NCI-H69 (cell line): ENCODE results near the gene NCS1.

Experiments
- DNase-seq: peaks from one replicate; lab custom pipeline; 2025; lab: John Stamatoyannopoulos, UW

Gene NCS1

DNA sequence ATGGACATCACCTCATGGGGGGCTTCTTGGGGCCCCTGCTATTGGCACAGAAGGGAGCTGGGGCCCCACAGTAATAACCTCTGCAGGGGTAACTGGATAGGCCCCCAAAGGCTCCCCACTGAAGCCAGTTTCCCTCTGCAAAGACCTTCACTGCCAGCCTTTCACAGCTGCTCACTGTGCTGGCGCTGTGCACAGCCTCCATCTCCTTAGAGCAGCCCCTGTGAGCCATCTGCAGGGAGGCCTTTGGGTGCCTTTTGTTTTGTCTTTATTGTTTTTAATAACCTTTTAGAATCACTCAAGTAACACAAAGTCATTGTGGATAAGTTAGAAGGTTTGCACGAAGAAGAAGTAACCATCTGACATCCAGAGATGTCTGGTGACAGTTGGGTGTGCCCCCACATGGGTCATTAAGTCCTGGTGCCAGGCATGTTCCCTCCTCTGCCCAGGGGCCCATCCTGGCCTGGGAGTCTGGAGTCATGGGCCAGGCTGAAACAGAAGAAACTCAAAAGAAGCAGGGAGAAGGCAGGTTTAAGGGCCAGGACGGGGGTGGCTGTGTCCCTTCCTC lies 42.7 kb downstream of the NCS1 start:
- no peak for DNase-seq

DNA sequence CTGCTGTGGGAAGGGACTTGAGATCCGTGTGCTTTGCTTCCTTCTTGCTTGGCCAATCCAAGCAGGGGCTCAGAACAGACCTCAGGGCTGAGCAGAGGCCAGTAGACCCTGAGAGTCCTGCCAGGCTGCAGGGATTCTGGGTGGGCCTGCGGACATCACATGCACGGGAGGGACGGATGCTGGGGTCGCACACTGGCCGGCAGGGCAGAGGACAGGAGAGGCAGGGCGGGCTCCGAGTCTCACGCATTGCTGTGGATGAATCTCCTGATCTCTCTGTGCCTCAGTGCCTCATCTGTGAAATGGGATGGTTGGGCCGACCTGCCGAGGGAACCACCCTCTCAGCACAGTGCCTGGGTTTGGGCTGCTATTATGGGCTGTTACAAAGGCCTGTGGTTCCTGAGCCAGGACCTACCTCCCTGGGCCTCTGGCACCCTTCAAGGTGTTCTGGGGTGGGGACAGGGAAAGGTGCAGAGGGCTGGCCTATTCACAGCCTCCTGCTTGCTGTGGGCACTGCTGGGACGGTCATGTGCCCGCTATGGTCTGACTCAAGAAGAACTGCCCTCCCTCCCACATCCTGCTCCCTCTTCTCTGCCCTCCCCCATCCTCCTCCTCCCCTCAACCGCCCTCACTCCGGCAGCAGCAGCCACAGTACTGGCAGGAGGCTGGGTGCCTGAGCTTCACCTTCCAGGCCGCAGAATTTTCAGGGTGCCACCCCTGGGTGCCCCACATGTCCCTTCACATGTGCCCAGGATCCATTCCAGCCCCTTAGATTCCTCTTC lies 43.3 kb downstream of the NCS1 start:
- no peak for DNase-seq

DNA sequence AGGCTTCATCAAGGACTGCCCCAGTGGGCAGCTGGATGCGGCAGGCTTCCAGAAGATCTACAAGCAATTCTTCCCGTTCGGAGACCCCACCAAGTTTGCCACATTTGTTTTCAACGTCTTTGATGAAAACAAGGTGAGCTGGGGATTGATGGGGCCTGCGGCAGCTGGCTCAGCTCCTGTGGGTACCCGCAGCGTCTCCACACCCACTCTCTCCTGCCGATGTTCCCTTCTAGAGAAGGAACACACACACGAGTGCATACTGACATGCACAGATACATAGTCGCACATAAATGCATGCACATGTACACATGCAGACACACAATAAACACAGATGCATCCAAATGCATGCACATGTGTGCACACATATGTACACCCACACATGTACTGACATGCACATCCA lies 45.6 kb downstream of the NCS1 start:
- DNase-seq: no peak

DNA sequence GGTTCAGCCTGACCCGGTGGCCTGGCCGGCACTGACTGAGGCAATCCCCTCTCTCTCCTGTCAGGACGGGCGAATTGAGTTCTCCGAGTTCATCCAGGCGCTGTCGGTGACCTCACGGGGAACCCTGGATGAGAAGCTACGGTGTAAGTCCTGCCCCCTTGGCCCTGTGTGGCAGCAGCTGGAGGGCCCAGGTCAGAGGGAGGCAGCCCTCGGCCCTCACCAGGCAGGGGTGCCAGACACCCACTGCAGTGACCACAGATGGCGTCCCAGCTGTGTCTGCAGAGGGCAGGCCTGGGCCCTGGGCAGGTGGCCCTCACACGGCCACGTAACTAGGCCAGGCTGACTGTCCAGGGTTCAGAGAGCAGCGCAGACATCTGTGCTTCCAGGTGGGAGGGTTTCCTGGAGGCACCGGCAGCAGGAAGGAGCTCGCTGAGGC lies 47.5 kb downstream of the NCS1 start:
- DNase-seq: no peak

DNA sequence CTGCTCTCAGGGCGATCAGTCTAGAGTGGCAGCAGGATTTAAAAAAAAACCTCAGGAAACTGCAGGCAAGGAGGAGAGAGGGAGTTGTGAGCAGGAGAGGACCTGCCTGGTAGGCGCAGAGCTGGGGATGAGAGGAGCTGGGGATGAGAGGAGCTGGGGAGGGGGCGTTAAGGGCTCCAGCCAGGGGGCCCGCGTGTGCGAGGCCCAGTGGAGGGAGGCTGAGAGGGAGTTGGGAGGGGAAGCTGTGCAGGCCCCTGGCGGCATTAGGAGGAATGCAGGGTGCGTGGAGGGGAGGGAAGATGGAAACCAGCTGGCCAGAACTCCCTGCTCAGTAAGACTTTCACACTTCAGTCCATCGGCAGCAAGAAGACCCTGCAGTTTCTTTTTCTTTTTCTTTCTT lies 48.1 kb downstream of the NCS1 start:
- DNase-seq: no peak

DNA sequence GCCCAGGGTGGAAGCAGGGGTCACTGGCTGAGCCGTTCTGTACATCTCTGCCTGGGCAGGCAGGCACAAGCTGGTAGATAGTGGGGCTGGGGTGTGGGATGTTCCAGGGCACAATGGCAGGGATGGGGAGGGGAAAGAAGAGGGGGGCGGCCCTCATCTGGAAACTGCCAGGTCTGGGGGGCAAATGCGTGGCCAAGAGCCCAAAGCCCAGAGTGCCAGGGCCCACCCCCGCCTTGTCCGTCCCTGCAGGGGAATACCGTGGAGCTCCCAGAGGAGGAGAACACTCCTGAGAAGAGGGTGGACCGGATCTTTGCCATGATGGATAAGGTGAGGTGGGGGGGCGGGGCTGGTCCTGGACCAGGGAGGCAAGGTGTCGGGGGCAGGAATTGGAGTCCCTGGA lies 50.6 kb downstream of the NCS1 start:
- DNase-seq: no peak

DNA sequence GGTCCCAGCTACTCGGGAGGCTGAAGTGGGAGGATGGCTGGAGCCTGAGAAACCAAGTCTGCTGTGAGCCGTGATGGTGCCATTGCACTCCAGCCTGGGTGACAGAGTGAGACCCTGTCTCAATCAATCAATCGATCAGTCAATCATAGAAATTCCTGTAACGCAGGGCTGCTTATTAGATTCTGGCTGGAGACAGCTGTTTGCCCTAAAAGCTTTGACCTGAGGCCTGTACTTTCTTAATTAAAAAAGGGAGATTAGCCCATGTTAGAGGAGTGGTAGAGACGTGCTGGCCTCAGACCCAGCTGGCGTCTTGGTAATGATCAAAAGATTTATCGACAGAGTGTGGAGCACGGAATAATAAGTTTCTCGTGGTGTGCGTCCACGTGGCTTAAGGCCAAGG lies 52.9 kb downstream of the NCS1 start:
- no peak for DNase-seq

DNA sequence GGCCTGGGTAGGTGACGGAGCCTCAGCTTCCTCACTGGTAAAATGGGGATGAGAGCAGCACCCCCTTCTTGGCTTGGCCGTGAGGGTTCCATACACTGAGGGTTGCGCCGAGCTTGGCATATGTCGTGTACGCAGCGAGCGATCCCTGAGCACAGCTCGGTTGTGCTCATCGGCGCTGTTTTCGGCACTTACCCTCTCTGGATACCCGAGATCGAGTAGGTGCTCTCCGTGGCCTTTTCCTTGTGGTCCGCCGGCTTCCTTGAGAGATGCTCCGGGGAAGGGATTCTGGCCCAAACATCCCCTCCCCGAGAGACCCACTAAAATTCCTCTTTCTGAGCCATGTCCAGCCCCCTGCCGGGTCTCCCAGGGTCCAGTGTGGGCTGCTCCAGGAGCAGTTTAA lies 53.4 kb downstream of the NCS1 start:
- DNase-seq: no peak

DNA sequence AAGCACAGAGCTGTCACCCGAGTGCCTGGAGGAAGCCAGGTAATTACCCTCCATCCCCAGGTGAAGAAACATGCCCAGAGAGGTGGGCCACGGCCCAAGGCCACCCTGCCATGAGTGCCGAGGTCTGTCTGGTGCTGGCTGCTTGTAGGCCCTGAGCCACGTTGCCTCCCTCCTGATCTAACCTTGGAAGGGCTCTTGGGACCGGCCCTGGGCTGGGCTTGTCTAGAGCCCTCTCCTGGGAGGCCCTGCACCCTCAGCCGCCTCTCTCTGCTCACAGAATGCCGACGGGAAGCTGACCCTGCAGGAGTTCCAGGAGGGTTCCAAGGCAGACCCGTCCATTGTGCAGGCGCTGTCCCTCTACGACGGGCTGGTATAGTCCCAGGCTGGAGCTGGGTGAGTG lies 53.9 kb downstream of the NCS1 start:
- no peak for DNase-seq

DNA sequence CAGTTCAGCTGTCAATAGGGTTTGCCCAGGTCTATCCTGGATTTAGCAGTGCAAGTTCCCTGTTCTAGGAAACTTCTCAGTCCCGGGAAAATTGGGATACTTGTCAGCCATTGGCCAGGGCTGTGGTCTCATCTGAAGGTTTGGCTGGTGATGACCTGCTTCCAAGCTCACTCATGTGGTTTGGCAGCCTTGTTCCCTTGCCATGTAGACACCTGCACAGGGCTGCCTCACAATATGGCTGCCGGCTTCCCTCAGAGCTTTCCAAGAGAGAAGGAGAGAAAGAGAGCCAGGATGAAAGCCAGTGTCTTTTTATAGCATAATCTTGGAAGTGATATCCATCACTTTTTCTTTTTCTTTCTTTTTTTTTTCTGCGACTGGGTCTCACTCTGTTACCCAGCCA lies 55.6 kb downstream of the NCS1 start:
- DNase-seq: no peak

DNA sequence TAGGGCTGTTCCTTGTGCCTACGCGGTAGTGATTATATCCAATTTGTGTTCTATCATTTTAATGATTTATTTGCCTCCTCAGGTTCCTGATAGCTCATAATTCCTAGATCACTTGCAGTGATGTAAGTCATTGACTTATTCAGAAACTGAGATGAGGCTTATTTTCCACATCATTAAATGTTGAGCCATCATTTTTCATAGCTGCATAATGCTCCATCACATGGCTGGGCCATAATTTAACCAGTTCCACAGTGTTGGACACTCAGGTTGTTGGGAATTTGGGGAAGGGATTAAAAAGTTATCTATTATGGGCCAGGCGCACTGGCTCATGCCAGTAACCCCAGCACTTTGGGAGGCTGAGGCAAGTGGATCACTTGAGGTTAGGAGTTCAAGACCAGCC lies 57.6 kb downstream of the NCS1 start:
- no peak for DNase-seq

DNA sequence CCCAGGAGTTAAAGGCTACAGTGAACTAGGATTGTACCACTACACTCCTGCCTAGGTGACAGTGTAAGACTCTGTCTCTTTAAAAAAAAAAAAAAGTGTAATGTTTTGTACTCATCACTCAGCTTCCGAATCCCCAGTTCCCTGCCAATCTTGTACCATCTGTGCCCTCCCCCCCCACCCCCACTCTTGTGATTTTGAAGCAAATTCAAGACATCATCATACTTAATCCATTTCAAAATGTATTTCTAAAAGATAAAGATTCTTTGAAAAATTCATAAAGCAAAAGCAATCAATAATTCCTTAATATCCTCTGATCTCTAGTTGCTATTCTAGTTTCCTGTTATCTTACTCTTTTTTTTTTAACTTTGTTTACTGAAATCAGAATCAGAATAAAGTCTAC lies 58.4 kb downstream of the NCS1 start:
- no peak for DNase-seq

DNA sequence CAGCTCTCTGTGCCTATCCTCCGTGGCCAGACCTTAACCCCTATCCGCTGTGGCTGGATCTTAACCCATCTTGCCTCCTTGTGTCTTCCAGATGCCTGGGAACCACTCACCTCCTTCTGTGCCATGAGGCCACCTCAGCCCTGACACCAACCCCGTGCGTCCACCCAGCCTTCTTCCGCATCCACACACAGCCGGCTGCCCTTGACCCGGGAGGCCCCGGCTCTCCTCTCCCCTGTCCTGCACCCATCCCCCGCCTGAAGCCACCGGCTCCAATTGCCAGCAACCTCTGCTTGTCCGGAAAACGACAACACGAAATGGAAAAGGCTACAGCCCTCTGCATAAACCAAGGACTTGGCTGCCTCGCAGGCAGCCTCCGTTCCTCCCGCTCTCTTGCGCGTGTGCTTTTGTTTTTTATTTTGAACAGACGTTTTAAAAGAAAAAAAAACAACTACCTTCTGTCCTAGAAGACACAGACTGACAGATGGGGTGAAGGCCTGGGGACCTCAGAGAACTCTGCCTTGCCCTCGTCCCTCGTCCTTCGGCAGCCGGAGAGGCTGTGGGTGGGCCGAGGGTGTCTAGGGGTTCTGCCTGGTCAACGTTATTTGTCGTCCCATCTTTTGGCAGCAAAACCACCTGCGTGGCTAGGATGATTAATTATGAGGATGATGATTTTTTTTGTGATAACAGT lies 60.8 kb downstream of the NCS1 start:
- DNase-seq: no peak

DNA sequence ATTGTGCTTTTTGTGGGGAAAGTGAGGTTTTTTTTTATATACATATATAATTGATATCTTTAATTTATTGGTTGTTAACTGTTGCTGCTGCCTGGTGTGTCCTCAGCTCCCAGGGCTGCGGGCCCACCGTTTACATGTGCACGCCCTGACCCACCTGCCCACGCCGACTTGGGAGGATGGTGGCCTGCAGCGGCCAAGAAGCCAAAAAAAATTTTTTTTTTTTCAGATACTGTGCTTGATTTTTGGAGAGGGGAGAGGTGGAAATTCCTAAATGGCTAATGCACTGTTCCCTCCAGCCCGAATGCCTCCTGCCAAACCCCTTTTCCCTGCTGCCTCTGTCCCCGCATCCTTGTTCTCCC lies 61.4 kb downstream of the NCS1 start:
- no peak for DNase-seq

DNA sequence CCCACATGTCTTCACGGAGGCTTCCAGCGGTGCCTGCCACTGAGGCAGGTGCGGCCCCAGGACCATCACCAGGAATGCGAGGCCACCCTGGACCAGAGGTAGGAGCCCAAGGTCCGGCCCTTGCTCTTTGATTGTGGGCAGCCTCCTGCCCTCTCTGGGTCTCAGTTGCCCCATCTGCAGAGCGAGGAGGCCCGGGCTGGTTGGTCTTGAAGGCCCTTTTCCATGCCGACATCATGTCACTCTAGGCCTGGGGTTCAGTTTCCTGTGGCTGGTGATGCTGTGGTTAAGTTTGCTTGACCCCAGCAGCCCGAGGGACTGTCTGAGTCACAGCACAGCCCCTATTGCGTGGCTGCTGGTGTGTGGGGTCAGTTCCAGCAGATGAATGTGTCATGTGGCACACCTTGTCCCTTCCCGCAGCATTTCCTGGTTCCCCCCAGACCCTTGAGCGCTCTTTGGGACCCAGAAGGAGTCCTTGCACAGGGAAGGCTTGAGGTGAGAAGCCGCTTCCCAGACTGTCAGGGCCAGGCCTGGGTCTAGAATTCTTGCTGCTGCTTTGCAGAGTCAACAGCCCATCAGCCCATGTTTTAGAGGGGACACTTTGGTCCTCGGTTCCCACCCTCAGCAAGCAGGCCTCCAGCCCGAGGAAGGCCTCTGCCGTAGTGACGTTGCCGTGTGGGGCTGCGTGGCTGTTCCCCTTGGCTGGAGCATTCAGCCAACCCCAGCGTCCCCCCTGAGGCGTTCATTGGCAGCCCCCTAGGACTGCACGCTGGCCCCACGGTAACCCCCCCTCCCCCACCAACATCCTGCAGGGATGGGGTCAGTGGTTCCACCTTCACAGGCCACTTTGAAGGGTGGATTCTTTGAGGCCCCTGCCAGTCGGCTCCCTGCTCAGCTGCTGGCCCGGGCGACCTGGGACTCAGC lies 62.4 kb downstream of the NCS1 start:
- no peak for DNase-seq

DNA sequence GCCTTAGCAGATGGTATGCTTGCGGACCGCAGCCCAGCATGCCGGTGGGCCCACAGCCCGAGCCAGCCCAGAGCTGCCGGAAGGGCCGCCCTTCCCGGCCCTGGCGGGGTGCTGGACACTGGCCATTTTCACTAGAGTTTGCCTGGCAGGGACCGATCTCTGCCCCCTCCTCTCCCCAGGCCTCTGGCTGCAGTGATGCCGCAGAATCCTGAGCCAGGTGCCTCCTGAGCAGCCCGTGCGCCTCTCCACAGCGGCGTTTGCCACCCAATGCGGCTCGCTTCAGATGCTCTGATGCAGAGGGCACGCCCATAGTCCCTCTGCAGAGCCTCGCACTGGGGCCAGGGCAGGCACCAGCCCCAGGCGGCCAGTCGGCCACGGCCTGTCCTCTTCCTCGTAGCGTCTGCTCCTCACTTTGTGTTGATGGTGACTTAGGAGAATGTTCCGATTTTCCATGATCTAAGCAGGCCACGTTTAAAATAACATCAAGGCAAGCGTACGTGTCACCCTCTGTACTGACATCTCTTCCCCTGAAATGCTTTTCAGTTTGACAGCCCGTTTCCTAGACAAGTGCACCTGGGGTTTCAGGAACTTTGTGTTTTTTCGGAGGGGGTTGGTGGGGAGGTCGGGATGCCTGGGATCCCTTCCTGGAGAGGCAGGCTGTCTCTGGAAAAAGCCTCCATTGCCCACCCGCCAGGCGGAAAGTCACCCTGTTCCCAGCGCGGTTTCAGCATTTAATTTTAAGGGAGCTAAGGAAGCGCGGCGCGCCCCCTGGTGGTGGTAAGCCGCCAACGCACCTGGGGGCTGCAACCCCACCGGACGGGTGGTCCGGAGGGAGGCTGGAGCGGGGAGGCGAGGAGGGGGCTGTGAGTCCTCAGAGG lies 63.6 kb downstream of the NCS1 start:
- peak; percentile 78 for DNase-seq

DNA sequence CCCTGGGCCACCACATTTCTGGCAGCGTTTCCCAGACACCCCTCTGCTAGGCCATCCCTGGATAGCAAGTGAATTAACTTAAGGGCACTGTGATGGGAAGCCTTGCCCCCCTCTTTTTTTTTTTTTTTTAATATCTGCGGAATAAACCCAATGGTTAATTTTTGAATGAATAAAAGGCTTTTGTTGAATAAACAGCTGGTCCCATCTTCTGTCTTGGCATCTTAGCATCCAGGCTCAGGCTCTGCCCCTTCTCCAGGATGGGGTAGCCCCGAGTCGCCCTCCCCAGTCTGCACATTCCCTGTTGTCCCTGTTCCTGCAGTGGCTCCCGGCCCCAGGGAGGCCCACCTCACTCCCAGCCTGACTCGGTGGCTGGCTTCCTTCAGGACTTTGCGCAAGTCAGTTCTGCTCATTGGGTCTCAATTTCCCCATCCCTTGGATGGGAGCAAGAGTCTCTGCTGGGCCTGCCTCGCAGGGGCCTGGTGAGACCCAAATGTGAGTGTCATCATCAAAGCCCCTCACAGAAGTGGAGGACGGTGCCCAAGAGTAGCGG lies 64.3 kb downstream of the NCS1 start:
- DNase-seq: no peak

DNA sequence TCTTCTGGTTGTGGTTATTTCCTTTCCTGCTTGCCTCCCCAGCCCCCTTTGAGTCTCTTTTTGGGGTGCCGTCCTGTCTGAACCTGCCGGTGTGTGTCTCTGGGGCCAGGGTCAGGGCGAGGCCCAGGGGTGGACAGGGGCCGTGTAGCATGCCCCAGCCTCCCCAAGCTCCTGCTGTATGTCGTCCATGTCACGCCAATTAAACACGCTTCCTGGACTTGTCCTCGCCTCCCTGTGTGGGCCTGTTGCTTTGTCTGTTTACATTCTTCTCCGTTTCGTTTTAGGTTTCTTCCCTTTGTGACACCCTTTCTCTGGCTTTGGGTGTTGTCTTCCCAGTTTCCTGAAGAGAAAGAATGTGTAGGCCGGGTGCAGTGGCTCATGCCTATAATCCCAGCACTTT lies 64.9 kb downstream of the NCS1 start:
- DNase-seq: no peak

DNA sequence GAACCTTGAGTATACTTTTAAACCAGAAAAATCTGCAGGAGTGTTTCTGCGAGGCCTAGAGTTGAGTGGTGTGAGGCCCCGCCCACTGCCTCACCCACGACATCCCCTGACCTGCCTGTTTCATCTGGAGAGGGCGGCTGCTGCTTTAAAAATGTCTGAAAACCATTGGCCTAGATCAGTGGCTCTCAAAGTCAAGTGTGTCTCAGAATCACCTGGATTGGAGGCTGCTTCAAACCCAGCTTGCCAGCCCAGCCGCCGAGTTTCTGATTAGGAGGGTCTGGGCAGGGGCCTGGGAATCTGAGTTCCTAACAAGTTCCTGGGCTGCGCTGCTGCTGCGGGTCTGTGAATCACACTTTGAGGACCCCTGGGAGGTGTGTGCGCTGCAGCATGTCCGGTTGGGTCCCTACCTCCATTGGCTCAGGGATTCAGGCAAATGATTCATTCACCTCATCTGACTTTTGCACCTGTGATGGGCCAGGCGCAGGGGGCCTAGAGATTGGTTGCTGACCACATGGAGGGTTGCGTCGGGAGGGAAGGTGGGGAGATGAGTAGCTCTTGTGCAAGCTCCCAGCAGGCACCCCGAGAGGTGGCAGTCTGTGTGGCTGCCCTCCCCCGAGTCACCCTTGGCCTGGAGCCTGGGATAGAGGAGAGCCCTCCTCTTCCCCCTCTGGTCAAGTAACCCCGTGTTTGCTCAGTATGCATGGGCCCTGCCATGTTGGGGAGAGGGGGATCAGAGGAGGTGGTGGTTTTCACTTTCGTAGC lies 65.7 kb downstream of the NCS1 start:
- DNase-seq: no peak

DNA sequence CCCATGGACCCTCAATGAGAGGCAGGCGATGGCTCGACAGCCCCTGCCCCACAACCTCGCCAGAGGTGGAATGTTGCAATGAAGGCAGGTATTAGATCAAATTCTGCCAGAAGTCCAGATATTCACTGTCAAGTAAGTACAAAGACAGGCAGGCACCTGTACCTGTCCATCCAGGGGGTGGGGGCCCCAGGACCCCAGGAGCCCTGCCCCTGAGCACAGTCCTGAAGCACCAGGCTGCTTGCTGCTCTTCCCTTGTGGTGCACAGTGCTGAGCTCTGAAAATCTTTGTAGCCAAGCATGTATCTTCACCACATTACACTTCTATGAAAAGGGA lies 67.1 kb downstream of the NCS1 start:
- DNase-seq: no peak
